KOPT-K1 (cell line): ENCODE measurements around the gene TNRC6A.
"Not testable (repeated sequence)": the region's sequence is repeated elsewhere in the genome, so short reads cannot be mapped to it uniquely, and the experiment has no call there.

Experiments
- H3K27ac ChIP-seq: fragments of 200-600 bp; sonication (generic); 2 replicates; pipeline ENCODE4 v1.5.1; 2016; ENCODE audit warnings: antibody characterized with exemption, mild to moderate bottlenecking, low read depth, low read length; ENCODE audit not compliant: poor library complexity, severe bottlenecking
- H3K36me3 ChIP-seq: fragments of 200-600 bp; sonication (generic); 2 replicates; pipeline ENCODE4 v1.5.1; 2017; ENCODE audit warnings: antibody characterized with exemption, mild to moderate bottlenecking, low read length, moderate library complexity; ENCODE audit not compliant: insufficient read depth
- H3K9me3 ChIP-seq: fragments of 200-600 bp; sonication (generic); 2 replicates; pipeline ENCODE4 v1.5.1; 2017; ENCODE audit warnings: antibody characterized with exemption, low read length, mild to moderate bottlenecking; ENCODE audit not compliant: insufficient read depth, poor library complexity, severe bottlenecking

The TNRC6A gene

GRCh38 chr16:24801761-24802302 is 72.4 kb downstream of the TNRC6A start:
- Histone ChIP-seq H3K27ac (no peak overlapping the region), H3K36me3 (peaks cover 100% of the 10 kb centered on the region), H3K9me3 (no peaks in the 10 kb centered on the region)

- no peaks in the 10 kb centered on the region for H3K9me3 ChIP-seq
- no peak overlapping the region for H3K27ac ChIP-seq
- H3K36me3 ChIP-seq, result peaks cover 100% of the 10 kb centered on the region
Measured at GRCh38 chr16:24805484-24805883, 76.0 kb downstream of the TNRC6A start.

GRCh38 chr16:24807301-24807700 is 77.8 kb downstream of the TNRC6A start:
- Histone ChIP-seq H3K27ac (no peak overlapping the region), H3K9me3 (no peaks in the 10 kb centered on the region), H3K36me3 (peaks cover 100% of the 10 kb centered on the region)

GRCh38 chr16:24810951-24811843 is 81.7 kb downstream of the TNRC6A start:
- peaks cover 100% of the 10 kb centered on the region for H3K36me3 ChIP-seq
- no peaks in the 10 kb centered on the region for H3K9me3 ChIP-seq
- H3K27ac ChIP-seq, result no peak overlapping the region

GRCh38 chr16:24812813-24813212 is 83.4 kb downstream of the TNRC6A start:
- peaks cover 100% of the 10 kb centered on the region for H3K36me3 ChIP-seq
- not testable (repeated sequence) for H3K9me3 ChIP-seq, H3K27ac ChIP-seq

GRCh38 chr16:24815021-24815420 is 85.6 kb downstream of the TNRC6A start:
- Histone ChIP-seq H3K9me3 (no peaks in the 10 kb centered on the region), H3K27ac (no peak overlapping the region), H3K36me3 (peaks cover 100% of the 10 kb centered on the region)

- Histone ChIP-seq H3K9me3 (no peaks in the 10 kb centered on the region), H3K27ac (no peak overlapping the region), H3K36me3 (peaks cover 100% of the 10 kb centered on the region)
Measured at GRCh38 chr16:24816688-24817087, 87.2 kb downstream of the TNRC6A start.

GRCh38 chr16:24819462-24820040 is 90.1 kb downstream of the TNRC6A start:
- H3K36me3 ChIP-seq, result peaks cover 98% of the 10 kb centered on the region

GRCh38 chr16:24820522-24820921 is 91.1 kb downstream of the TNRC6A start:
- Histone ChIP-seq H3K36me3 (peaks cover 98% of the 10 kb centered on the region), H3K27ac (no peak overlapping the region), H3K9me3 (no peaks in the 10 kb centered on the region)

More at GRCh38 chr16:24819462-24820040, 90.1 kb downstream of the TNRC6A start:
- Histone ChIP-seq H3K9me3 (no peaks in the 10 kb centered on the region), H3K27ac (no peak overlapping the region)

GRCh38 chr16:24821129-24821528 is 91.7 kb downstream of the TNRC6A start:
- Histone ChIP-seq H3K27ac (no peak overlapping the region), H3K9me3 (no peaks in the 10 kb centered on the region), H3K36me3 (peaks cover 98% of the 10 kb centered on the region)

GRCh38 chr16:24822542-24822941 is 93.1 kb downstream of the TNRC6A start:
- no peaks in the 10 kb centered on the region for H3K9me3 ChIP-seq
- no peak overlapping the region for H3K27ac ChIP-seq
- H3K36me3 ChIP-seq, result peaks cover 98% of the 10 kb centered on the region

GRCh38 chr16:24822974-24823373 is 93.5 kb downstream of the TNRC6A start:
- Histone ChIP-seq H3K36me3 (peaks cover 98% of the 10 kb centered on the region), H3K9me3 (no peaks in the 10 kb centered on the region), H3K27ac (no peak overlapping the region)

GRCh38 chr16:24825696-24826095 is 96.2 kb downstream of the TNRC6A start:
- Histone ChIP-seq H3K9me3 (no peaks in the 10 kb centered on the region), H3K27ac (no peak overlapping the region), H3K36me3 (peaks cover 80% of the 10 kb centered on the region)

- H3K27ac ChIP-seq, result no peak overlapping the region
- H3K36me3 ChIP-seq, result peaks cover 75% of the 10 kb centered on the region
- no peaks in the 10 kb centered on the region for H3K9me3 ChIP-seq
Measured at GRCh38 chr16:24826096-24826690, 96.7 kb downstream of the TNRC6A start.
